ENCODE measurements around the gene LRIT2. TPM values are rescaled to one million over a fixed set of nuclear protein-coding genes. Genes with fewer than 3 reads are reported as not detected.
A peak's percentile ranks its signal among the peaks of the same experiment; 100 is the strongest.

LRIT2 gene
- total and polyA plus RNA-seq, 9 of the 15 experiments (the other 6 are each of a cell fraction or from before 2014, with no cell fraction given), result not detected

DNA sequence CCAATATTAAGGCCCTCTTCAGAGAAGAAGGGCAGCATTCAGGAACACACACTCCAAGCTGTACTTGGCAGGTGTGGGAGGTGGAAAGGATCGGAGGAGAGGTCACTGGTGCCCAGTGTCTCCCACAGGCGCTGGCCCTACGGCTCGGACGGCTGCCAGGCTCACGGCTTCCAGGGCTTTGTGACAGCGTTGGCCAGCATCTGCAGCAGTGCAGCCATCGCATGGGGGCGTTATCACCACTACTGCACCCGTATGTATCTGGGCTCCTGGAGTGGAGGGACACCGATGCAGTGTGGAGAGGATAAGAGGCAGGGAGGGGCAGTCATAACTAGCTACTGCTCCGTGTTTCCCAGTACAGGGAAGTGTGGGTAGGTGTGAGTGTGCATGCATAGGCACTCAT is 23.4 kb upstream of the LRIT2 start (continued):
- TF ChIP-seq, protein P1, sequence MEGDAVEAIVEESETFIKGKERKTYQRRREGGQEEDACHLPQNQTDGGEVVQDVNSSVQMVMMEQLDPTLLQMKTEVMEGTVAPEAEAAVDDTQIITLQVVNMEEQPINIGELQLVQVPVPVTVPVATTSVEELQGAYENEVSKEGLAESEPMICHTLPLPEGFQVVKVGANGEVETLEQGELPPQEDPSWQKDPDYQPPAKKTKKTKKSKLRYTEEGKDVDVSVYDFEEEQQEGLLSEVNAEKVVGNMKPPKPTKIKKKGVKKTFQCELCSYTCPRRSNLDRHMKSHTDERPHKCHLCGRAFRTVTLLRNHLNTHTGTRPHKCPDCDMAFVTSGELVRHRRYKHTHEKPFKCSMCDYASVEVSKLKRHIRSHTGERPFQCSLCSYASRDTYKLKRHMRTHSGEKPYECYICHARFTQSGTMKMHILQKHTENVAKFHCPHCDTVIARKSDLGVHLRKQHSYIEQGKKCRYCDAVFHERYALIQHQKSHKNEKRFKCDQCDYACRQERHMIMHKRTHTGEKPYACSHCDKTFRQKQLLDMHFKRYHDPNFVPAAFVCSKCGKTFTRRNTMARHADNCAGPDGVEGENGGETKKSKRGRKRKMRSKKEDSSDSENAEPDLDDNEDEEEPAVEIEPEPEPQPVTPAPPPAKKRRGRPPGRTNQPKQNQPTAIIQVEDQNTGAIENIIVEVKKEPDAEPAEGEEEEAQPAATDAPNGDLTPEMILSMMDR (IDR thresholded peaks at IDR 0.05 in 2 of 3, conservative IDR thresholded peaks at IDR 0.05 in 1 of 3; ENCODE audit: insufficient read depth in 2 of 3, low read depth in 1 of 3, low read length in 3 of 3), result peak in 2 of 3 experiments; percentile 27 to 35; a peak in 2 of 6 replicates
- no peak for TF ChIP-seq HOXB6 (CRISPR knock-in tag; IDR thresholded peaks at IDR 0.05; ENCODE audit: borderline replicate concordance)
- TF ChIP-seq KAT2B (IDR thresholded peaks at IDR 0.05; ENCODE audit: low read depth, low read length), result no peak
- TF ChIP-seq CBFA2T3 (IDR thresholded peaks at IDR 0.05), result peak; percentile 71

DNA sequence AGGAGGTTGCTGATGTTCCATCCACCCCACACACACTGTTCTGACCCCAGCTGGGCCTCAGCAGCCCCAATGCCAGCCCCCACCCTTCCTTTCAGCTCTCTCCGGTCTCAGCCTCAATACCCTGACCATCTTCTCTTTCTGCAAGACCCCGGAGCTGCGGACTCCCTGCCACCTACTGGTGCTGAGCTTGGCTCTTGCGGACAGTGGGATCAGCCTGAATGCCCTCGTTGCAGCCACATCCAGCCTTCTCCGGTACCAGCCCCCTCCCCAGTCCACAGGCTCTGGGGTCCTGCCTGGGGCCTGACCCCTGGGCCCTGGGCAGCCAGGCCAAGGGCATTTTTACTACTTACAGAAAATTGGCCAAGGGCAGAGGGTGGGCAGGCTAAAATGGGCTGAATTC is 22.2 kb upstream of the LRIT2 start:
- Histone ChIP-seq H3K4me3 (no peak overlapping the region), H3K36me3 (ENCODE audit: control insufficient read depth, insufficient read depth, low read length) (no peaks in the 10 kb centered on the region), H3K79me2 (ENCODE audit: control insufficient read depth, insufficient read depth, low read length) (no peaks in the 10 kb centered on the region), H3K9me3 (replicated peaks; ENCODE audit: control insufficient read depth, insufficient read depth, low read depth, low read length) (no peaks in the 10 kb centered on the region), H3K4me1 (replicated peaks in 1 of 2; ENCODE audit: control insufficient read depth in 2 of 2, insufficient read depth in 2 of 2, low read length in 2 of 2) (peaks cover 0 to 5% of the 10 kb centered on the region in 2 experiments; a peak in 1 of 5 replicates), H3K27me3 (ENCODE audit: control insufficient read depth in 2 of 2, insufficient read depth in 2 of 2, low read length in 2 of 2) (peaks cover 25 to 60% of the 10 kb centered on the region in 2 experiments; a peak in 4 of 5 replicates), H3K4me2 (ENCODE audit: insufficient read depth, low read length) (no peak overlapping the region), H2AFZ (ENCODE audit: low read depth, low read length) (no peak overlapping the region), H4K20me1 (replicated peaks; ENCODE audit: control insufficient read depth, insufficient read depth, low read length) (0 out of 2 replicates have a peak, but pooled peaks cover 2% of the 10 kb centered on the region), H3K9ac (ENCODE audit: insufficient read depth in 1 of 2, low read depth in 2 of 2, low read length in 2 of 2) (no peak overlapping the region), H3K27ac (ENCODE audit: extremely low read depth, low read depth, low read length) (no peak overlapping the region), H3K9me1 (ENCODE audit: control insufficient read depth, insufficient read depth, low read length) (no peaks in the 10 kb centered on the region)
- intact Hi-C loops (cut with micrococcal nuclease) (no loop called here), in situ Hi-C loops (cut with MboI) (no loop called here)
- ATAC-seq (no peak), FAIRE-seq (no peak), DNase-seq (ENCODE audit: extremely low read depth in 1 of 4, low spot score in 3 of 4) (no peak)
- CTCF ChIA-PET (ENCODE audit: low intra/inter-chr PET ratio), result no interaction called here
- POLR2A ChIA-PET, result interaction anchor here (0.9 to 2.8 kb wide), 4 partner anchors 10 to 15 kb away, joined by 3 to 13 read pairs (median 4); no protein-coding TSS in a partner anchor
- 0% methylated on average over 6 of the region's 6 CpGs for WGBS (ENCODE audit: insufficient coverage, low coverage, missing lambda C conversion rate)
- TF ChIP-seq, protein P2, sequence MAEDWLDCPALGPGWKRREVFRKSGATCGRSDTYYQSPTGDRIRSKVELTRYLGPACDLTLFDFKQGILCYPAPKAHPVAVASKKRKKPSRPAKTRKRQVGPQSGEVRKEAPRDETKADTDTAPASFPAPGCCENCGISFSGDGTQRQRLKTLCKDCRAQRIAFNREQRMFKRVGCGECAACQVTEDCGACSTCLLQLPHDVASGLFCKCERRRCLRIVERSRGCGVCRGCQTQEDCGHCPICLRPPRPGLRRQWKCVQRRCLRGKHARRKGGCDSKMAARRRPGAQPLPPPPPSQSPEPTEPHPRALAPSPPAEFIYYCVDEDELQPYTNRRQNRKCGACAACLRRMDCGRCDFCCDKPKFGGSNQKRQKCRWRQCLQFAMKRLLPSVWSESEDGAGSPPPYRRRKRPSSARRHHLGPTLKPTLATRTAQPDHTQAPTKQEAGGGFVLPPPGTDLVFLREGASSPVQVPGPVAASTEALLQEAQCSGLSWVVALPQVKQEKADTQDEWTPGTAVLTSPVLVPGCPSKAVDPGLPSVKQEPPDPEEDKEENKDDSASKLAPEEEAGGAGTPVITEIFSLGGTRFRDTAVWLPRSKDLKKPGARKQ (CRISPR knock-in tag; IDR thresholded peaks at IDR 0.05), result no peak
- no peak for TF ChIP-seq ZNF354B (CRISPR knock-in tag; IDR thresholded peaks at IDR 0.05)
- TF ChIP-seq ZNF717 (CRISPR knock-in tag; IDR thresholded peaks at IDR 0.05), result no peak
- no peak for TF ChIP-seq ETS2 (tag; IDR thresholded peaks at IDR 0.05; ENCODE audit: borderline replicate concordance, poor library complexity, severe bottlenecking)
- no peak for TF ChIP-seq TCFL5 (CRISPR knock-in tag; conservative IDR thresholded peaks at IDR 0.05)
- no peak for TF ChIP-seq ELF4 (CRISPR knock-in tag; IDR thresholded peaks at IDR 0.05)
- no peak for TF ChIP-seq BRF1 (IDR thresholded peaks at IDR 0.05; ENCODE audit: borderline replicate concordance, extremely low read depth, insufficient read length)
- no TSS peak for BruUV-seq (replicated peaks)

Data from K562 (cell line).